SKM-1 treated with dmso at 0.1 percent for 144 hours (cell line): Measurements from ENCODE around the gene TBC1D1.
A peak's percentile ranks its signal among the peaks of the same experiment; 100 is the strongest.

Experiments used
- DNase-seq: peaks from one replicate; lab custom pipeline; 2025; ENCODE audit not compliant: unreplicated experiment; lab: John Stamatoyannopoulos, UW

Gene TBC1D1

GRCh38 chr4:38162240-38162784, 271.4 kb downstream of the TBC1D1 start:
- no peak for DNase-seq

- no peak for DNase-seq
Measured at GRCh38 chr4:38163216-38164006, 272.5 kb downstream of the TBC1D1 start.

- DNase-seq = no peak
Measured at GRCh38 chr4:38164346-38164745, 273.5 kb downstream of the TBC1D1 start.

GRCh38 chr4:38166082-38166481, 275.2 kb downstream of the TBC1D1 start:
- peak; percentile 97 for DNase-seq

GRCh38 chr4:38166768-38167167, 275.9 kb downstream of the TBC1D1 start:
- DNase-seq = no peak

DNA sequence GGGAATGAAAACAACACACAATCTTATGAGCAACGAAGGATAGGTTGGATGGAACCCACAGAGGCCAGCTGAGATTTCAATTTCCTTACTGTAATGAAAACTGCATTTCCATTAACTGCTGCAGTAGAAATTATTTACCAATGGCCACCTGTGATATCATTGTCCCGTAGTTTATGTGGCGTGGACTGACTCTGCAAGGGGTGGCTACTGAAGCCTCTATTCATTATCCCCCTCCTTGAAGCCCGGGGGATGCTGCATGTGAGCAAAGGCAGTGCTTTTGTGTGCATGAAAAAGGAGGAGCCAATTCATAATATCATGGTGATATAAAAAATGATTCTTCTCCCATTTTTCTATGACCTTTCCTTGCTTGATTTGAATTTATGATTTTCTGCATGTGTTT, 277.1 kb downstream of the TBC1D1 start:
- DNase-seq = no peak

DNA sequence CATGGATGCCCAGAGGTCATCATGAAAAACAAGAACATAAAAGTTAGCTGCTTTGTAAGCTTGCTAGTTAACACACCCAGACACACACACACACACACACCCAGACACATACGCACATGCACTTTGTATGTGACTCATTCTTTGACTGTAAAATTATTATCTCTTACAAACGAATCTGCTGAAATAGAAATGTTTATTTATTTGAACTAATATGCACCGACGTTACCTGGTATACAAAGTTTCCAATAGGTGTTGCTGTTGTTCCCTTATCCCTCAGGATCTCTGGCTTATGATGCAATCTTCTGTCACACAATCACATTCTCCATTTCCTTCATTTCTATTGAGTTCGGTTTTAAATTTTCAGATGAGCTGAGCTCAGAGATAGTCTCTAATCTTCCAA, 278.6 kb downstream of the TBC1D1 start:
- DNase-seq = no peak

- no peak for DNase-seq
Measured at GRCh38 chr4:38170338-38171169, 279.7 kb downstream of the TBC1D1 start.

- no peak for DNase-seq
Measured at GRCh38 chr4:38172078-38172477, 281.2 kb downstream of the TBC1D1 start.

DNA sequence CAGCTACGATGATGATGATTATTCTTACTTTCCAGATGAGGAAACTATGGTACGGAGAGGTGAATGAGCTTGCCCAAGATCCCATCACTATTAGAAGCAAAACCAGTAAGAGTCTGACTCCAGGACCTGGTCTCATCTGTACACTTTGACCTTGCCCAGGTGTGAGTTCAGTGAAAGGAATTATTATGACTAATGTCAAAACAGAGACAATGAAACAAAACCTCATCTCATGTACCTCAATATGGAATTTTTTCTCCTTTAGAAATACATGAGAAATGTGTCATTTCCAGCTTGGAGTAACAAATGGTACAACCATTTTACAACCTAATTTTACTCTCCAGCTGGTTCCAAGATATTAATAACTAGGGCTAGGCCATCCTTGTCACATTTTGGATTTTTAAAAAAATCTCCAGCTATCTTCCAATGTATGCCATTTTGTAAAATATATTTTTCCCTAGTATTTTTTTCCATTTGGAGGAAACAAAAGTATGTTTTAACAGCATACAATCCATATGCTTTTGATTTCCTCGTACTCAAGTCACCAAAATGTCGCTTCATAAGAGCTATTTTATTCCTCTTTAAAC, 283.1 kb downstream of the TBC1D1 start:
- no peak for DNase-seq

DNA sequence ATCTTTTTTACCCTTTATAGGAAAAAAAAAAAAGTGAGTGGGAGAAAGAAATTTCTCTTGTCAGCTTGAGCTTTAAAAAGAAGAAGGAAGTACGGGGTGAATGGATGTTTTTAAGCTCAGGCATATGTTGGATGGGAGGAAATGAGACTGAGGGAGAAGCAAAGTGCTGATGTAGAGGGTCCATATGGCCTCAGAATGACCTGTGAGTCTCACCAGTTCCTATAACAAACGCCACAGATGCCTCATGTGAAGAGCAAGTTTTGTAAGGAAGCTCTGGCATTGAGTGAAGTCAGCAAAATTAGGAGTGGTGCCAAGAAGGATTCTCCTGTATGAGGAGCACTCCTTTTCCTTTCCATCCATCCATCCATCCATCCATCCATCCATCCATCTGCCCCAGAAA, 283.9 kb downstream of the TBC1D1 start:
- DNase-seq = peak; percentile 57

DNA sequence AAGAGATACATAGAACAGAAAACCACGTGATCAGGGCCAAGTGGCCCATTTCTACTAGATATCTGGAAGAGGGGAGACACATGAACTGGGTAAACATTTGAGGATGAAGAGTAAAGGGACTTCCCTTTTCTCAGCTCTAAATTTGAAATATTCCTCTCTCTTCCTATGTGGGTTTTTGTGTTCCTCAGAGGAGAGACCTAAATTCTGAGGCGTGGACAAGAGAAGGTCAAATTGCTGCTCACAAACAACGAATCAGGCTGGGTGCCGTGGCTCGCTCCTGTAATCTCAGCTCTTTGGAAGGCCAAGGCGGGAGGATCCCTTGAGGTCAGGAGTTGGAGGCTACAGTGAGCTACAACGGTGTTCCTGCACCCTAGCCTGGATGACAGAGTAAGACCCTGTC, 285.3 kb downstream of the TBC1D1 start:
- no peak for DNase-seq

- no peak for DNase-seq
Measured at GRCh38 chr4:38177035-38177546, 286.2 kb downstream of the TBC1D1 start.

DNA sequence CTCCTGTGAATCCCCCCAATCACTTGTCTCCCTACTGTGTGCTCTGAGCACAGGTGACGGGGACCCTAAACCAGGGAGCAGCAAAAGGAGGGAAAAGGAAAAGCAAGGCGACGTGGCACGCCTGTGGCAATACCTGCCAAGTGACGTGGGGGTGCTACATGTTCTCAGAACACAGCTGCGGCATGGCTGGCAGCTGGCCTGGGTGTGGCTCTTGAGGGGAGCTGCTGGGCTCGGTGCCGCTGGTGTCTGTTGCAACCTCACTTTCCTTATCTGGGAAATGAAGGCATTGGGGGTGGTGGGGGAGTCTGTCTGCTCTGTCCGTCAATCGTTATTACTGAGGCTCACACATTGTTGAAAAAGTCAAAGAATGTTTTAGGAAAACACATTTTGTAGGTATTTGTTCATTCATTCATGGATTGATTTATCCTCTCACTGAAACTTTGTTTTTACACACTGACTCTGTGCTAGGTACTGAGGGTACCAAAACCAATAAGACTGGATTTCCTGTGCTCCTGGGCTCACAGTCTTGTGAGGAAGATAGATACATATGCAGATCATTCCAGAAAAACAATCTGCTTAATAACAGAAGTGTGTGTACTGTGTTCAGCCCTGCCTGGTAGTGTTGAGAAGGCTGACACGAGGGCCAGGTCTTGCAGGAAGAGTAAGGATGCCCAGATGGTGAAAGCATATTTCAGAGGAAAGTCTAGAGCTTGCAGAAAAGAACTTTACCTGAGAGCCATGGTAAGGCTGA, 286.9 kb downstream of the TBC1D1 start:
- no peak for DNase-seq

DNA sequence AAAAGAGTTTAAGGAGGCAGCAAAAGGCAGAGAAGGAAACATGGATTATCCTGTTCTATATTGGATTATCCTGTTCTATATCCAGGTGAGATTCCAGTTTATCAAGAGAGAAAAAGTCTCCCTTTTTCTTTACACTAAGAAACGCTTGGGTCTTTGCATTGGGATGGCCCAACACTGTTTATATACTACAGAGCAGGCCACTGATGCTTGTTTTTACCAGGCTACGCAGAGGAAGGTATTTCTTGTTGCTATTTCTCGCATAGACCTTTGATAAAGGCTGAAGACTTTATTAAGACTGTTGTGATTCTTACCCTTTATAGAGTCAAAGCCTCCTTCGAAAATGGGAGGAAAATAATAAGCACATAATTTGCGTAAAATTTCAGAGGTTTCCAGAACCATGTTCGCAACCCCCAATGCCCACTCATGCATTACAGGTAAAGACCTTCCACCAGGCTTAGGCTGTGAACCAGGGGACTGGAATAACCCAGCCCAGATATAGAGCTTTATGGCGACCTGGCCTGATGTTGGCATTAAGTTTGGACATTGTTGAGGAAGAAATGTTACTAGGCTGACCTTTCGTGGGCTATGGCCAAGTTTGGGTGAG, 287.6 kb downstream of the TBC1D1 start:
- no peak for DNase-seq

GRCh38 chr4:38179690-38180377, 288.9 kb downstream of the TBC1D1 start:
- DNase-seq = peak; percentile 33

DNA sequence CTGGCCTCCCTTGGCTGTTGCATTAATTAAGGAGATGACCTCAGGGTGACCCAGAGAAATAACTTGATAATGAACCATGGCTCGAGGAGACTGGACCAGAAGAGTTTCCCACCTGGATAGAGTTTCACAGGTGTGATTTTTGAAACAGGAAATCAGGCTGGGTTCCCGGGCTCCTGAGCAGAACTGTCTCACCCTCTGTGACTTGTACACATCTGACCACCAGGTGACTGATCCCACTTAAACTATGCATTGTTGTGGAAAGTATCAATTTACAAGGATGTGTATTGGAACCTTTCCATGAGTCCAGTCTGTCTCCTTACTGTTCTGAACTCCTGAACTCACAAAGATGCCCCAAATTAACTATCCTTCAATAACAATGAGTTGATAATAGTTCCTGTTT, 289.6 kb downstream of the TBC1D1 start:
- DNase-seq = no peak

- DNase-seq = no peak
Measured at GRCh38 chr4:38181286-38181685, 290.4 kb downstream of the TBC1D1 start.

- no peak for DNase-seq
Measured at GRCh38 chr4:38182334-38182998, 291.6 kb downstream of the TBC1D1 start.
